A549 (cell line): ENCODE results near the gene DPYSL4. TPM values are rescaled to one million over a fixed set of nuclear protein-coding genes. Genes with fewer than 3 reads are reported as not detected.
A peak's percentile ranks its signal among the peaks of the same experiment; 100 is the strongest.

Experiments used
- ATAC-seq, 2 experiments: fragments of 200-7000 bp in 1 of 2; fragments of >200 bp in 1 of 2; cut with Nextera tagmentation in 1 of 2; cut with Tn5 transposase in 1 of 2; 3 replicates each; pipeline versions ENCODE4 v1.8.0 to v1.9.1; 2018 to 2020; ENCODE audit warnings: mild to moderate bottlenecking in 1 of 2, moderate library complexity in 1 of 2
- CTCF ChIA-PET: fragments of 300-600 bp; sonication (Branson Sonifier 250); formaldehyde crosslinking; extraction: SDS; loops from one replicate; lab custom pipeline; 2021; ENCODE audit warnings: antibody characterized with exemption, inconsistent platforms; lab: Yijun Ruan, JAX
- POLR2A ChIA-PET: fragments of 350-600 bp; formaldehyde crosslinking; extraction: SDS; loops from one replicate; lab custom pipeline; 2021; ENCODE audit warnings: antibody characterized with exemption, inconsistent platforms; lab: Yijun Ruan, JAX
- DNase-seq, 2 experiments: peaks; one replicate each; pipeline versions ENCODE4 v3.0.0 to v3.0.0-alpha.2; 2011 to 2016; ENCODE audit warnings: low read depth in 1 of 2, low spot score in 1 of 2
- FAIRE-seq: peaks from 2 replicates; lab custom pipeline; 2011; peaks lifted over from hg19 to GRCh38; lab: Jason Lieb, UNC
- H3K27ac ChIP-seq, 2 experiments: fragments of >200 bp; sonication (Bioruptor Twin); formaldehyde crosslinking; 3 replicates each; pipeline ENCODE4 v1.5.1; 2016 to 2017
- H3K4me1 ChIP-seq: fragments of >200 bp; sonication (Bioruptor Twin); formaldehyde crosslinking; 3 replicates; pipeline ENCODE4 v1.6.1; 2016
- H3K4me2 ChIP-seq: fragments of >200 bp; sonication (Bioruptor Twin); formaldehyde crosslinking; 3 replicates; pipeline ENCODE4 v1.6.1; 2016
- H3K4me3 ChIP-seq: fragments of >200 bp; sonication (Bioruptor Twin); formaldehyde crosslinking; 3 replicates; pipeline ENCODE4 v1.5.1; 2016
- H3K9me3 ChIP-seq: fragments of >200 bp; sonication (Bioruptor Twin); formaldehyde crosslinking; 3 replicates; pipeline ENCODE4 v1.6.1; 2016
- BHLHE40 ChIP-seq: IDR thresholded peaks from 2 replicates; pipeline ENCODE4 v1.6.1; 2012; ENCODE audit warnings: low read depth, low read length, inconsistent platforms
- CBX2 ChIP-seq: fragments of 200-600 bp; sonication (generic); IDR thresholded peaks from 2 replicates; pipeline ENCODE4 v1.6.1; 2016; ENCODE audit warnings: low read depth, mild to moderate bottlenecking, borderline replicate concordance
- EHMT2 ChIP-seq: fragments of 200-600 bp; sonication (generic); IDR thresholded peaks from 2 replicates; pipeline ENCODE4 v1.6.1; 2016; ENCODE audit warnings: antibody characterized with exemption, low read depth, mild to moderate bottlenecking, moderate library complexity
- EP300 ChIP-seq, 2 experiments: fragments of >200 bp; sonication (Bioruptor Twin); formaldehyde crosslinking; IDR thresholded peaks; 2 replicates in 1 of 2; 3 replicates in 1 of 2; pipeline ENCODE4 v1.6.1; 2016 to 2017
- ESRRA ChIP-seq: fragments of 150-350 bp; IDR thresholded peaks from 2 replicates; pipeline ENCODE4 v1.6.1; 2014; ENCODE audit warnings: mild to moderate bottlenecking, low read length, borderline replicate concordance
- FOXS1 ChIP-seq: fragments of 250-450 bp; sonication (Bioruptor Pico); IDR thresholded peaks from 2 replicates; pipeline ENCODE4 v1.5.0; 2020; ENCODE audit warnings: mild to moderate bottlenecking, moderate library complexity
- HEYL ChIP-seq: fragments of 250-450 bp; sonication (Bioruptor Pico); IDR thresholded peaks from 2 replicates; pipeline ENCODE4 v1.8.0; 2021; ENCODE audit warnings: mild to moderate bottlenecking, moderate library complexity
- HOXA7 ChIP-seq: fragments of 250-450 bp; sonication (Bioruptor Pico); IDR thresholded peaks from 2 replicates; pipeline ENCODE4 v1.5.0; 2020; ENCODE audit warnings: mild to moderate bottlenecking, moderate library complexity
- HOXB13 ChIP-seq: fragments of 250-450 bp; sonication (Bioruptor Pico); IDR thresholded peaks from 2 replicates; pipeline ENCODE4 v1.5.0; 2020; ENCODE audit warnings: low read depth, mild to moderate bottlenecking, moderate library complexity
- JUN ChIP-seq, 2 experiments: fragments of >200 bp; sonication (Bioruptor Twin); formaldehyde crosslinking; IDR thresholded peaks; 2 replicates in 1 of 2; 3 replicates in 1 of 2; pipeline ENCODE4 v1.6.1; 2016 to 2017
- NR3C1 ChIP-seq: fragments of >200 bp; sonication (Bioruptor Twin); formaldehyde crosslinking; IDR thresholded peaks from 3 replicates; pipeline ENCODE4 v1.6.1; 2017
- PHF8 ChIP-seq: fragments of 200-600 bp; sonication (generic); IDR thresholded peaks from 2 replicates; pipeline ENCODE4 v1.6.1; 2016; ENCODE audit warnings: low read depth, mild to moderate bottlenecking, antibody characterized with exemption, moderate library complexity, borderline replicate concordance
- POLR2A ChIP-seq: IDR thresholded peaks from 2 replicates; pipeline ENCODE4 v1.6.1; 2012; ENCODE audit warnings: mild to moderate bottlenecking, low read length
- RCOR1 ChIP-seq: fragments of 150-350 bp; IDR thresholded peaks from 2 replicates; pipeline ENCODE4 v1.6.1; 2014; ENCODE audit warnings: antibody characterized with exemption, low read length, low read depth
- RFX5 ChIP-seq: fragments of 450-650 bp; IDR thresholded peaks from 2 replicates; pipeline ENCODE4 v1.7.1; 2014; ENCODE audit warnings: antibody characterized with exemption, mild to moderate bottlenecking, moderate library complexity
- RNF2 ChIP-seq: fragments of 200-600 bp; sonication (generic); IDR thresholded peaks from 2 replicates; pipeline ENCODE4 v1.6.1; 2016; ENCODE audit warnings: low read depth, mild to moderate bottlenecking, antibody characterized with exemption, moderate library complexity, borderline replicate concordance
- SMC3 ChIP-seq: fragments of >200 bp; sonication (Bioruptor Twin); formaldehyde crosslinking; IDR thresholded peaks from 3 replicates; pipeline ENCODE4 v1.6.1; 2018; ENCODE audit warnings: inconsistent platforms
- ZFP36 ChIP-seq: fragments of 450-650 bp; IDR thresholded peaks from 2 replicates; pipeline ENCODE4 v1.6.1; 2014; ENCODE audit warnings: borderline replicate concordance; ENCODE audit not compliant: partially characterized antibody
- ZNF302 ChIP-seq: fragments of 250-450 bp; sonication (Bioruptor Pico); IDR thresholded peaks from 2 replicates; pipeline ENCODE4 v1.9.0; 2021; ENCODE audit warnings: inconsistent platforms, mild to moderate bottlenecking, moderate library complexity
- ZSCAN20 ChIP-seq: fragments of 250-450 bp; sonication (Bioruptor Pico); IDR thresholded peaks from 2 replicates; pipeline ENCODE4 v1.8.0; 2022; ENCODE audit warnings: mild to moderate bottlenecking, moderate library complexity
- WGBS: methylation state at CpG from one replicate; pipeline ENCODE4 v1.1.6; 2017; ENCODE audit errors: missing lambda C conversion rate; 5-methylcytosine and 5-hydroxymethylcytosine counted together
- polyA plus RNA-seq, 4 experiments: library from polyadenylated mRNA; depleted of rRNA in 3 of 4; stranded (reverse); fragments of >200 nt; fragmentation: RNase III in 1 of 4; extraction: RNeasy Plus Mini Kit Qiagen cat#74134 plus additional on column Dnase treatment in 1 of 4; gene quantifications; 2 replicates in 3 of 4; 3 replicates in 1 of 4; pipeline ENCODE4 v1.2.3, GENCODE V29; 2011 to 2017
- TF ChIP-seq, protein P1 (sequence below): IDR thresholded peaks from 2 replicates; pipeline ENCODE4 v1.6.1; 2012
- TF ChIP-seq, protein P2 (sequence below): fragments of 250-450 bp; sonication (Bioruptor Pico); IDR thresholded peaks from 2 replicates; pipeline ENCODE4 v1.5.0; 2021; ENCODE audit warnings: mild to moderate bottlenecking, moderate library complexity, borderline replicate concordance
- TF ChIP-seq, protein P3 (sequence below): fragments of >200 bp; sonication (Bioruptor Twin); formaldehyde crosslinking; IDR thresholded peaks from 3 replicates; pipeline ENCODE4 v1.6.1; 2016
- TF ChIP-seq, protein P4 (sequence below): fragments of 450-650 bp; IDR thresholded peaks from 2 replicates; pipeline ENCODE4 v1.6.1; 2014; ENCODE audit warnings: antibody characterized with exemption

The DPYSL4 gene
- polyA plus RNA-seq, 2 of the 4 experiments (the other 2 are of a cell fraction) = 2.9 to 14.1 TPM

DNA sequence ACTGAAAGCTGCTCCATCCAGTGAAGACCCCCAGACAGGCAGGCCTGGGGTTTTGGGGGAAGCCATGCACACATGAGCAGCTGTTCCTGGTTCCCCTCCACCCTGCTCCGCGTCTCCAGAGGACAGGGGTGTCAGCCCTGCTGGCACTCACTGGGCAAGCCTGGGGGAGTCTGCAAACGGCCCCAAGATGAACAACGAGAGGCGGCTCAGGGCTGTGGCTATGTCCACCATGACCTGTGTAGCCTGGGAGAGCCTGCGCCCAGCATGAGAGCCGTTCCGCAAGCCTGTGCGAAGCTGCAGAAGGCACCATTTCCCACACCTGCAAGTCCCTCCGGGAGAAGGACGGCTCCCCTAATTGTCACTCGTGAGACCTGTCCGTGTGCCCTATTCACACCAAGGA, 59.5 kb downstream of the DPYSL4 start:
- H3K9me3 ChIP-seq = no peaks in the 10 kb centered on the region
- CTCF ChIA-PET = interaction anchor here (1.3 kb wide), 1 partner anchor 107 kb away, joined by 3 read pairs; no protein-coding TSS in a partner anchor
- H3K27ac ChIP-seq = no peak overlapping the region
- 90% methylated on average over 13 of the region's 13 CpGs for WGBS
- DNase-seq (no peak), ATAC-seq (no peak), FAIRE-seq (no peak)
- H3K4me3 ChIP-seq = no peak overlapping the region
- POLR2A ChIA-PET = no interaction called here
- no peak overlapping the region for H3K4me2 ChIP-seq
- H3K4me1 ChIP-seq = peaks cover 10% of the 10 kb centered on the region
- TF ChIP-seq HOXA7 (CRISPR knock-in tag) = no peak
- no peak for TF ChIP-seq RNF2
- TF ChIP-seq, protein P1, sequence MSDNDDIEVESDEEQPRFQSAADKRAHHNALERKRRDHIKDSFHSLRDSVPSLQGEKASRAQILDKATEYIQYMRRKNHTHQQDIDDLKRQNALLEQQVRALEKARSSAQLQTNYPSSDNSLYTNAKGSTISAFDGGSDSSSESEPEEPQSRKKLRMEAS = no peak
- no peak for TF ChIP-seq ZSCAN20 (CRISPR knock-in tag)
- TF ChIP-seq, protein P2, sequence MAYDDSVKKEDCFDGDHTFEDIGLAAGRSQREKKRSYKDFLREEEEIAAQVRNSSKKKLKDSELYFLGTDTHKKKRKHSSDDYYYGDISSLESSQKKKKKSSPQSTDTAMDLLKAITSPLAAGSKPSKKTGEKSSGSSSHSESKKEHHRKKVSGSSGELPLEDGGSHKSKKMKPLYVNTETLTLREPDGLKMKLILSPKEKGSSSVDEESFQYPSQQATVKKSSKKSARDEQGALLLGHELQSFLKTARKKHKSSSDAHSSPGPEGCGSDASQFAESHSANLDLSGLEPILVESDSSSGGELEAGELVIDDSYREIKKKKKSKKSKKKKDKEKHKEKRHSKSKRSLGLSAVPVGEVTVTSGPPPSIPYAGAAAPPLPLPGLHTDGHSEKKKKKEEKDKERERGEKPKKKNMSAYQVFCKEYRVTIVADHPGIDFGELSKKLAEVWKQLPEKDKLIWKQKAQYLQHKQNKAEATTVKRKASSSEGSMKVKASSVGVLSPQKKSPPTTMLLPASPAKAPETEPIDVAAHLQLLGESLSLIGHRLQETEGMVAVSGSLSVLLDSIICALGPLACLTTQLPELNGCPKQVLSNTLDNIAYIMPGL (CRISPR knock-in tag) = no peak
- TF ChIP-seq FOXS1 (CRISPR knock-in tag) = no peak
- TF ChIP-seq CBX2 = no peak

DNA sequence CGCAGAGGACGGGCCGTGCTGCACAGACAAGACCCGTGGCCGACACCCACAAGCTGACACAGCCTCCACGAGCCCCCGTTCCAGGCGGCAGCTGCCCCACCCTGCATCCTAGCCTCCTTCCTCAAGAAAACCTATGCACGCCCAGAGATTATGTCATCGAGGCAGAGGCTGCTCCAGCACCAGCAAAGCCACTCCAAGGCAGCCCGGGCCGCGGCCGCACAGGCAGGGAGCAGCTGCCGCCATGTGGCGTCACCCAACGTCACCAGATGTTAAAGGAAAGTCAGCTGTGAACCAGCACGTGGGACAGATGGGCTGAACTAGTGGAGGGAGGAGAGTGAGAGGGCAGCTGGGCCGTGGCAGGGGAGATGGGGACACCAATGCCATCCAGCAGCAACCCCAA, 61.2 kb downstream of the DPYSL4 start:
- Histone ChIP-seq H3K4me3 (0 out of 3 replicates have a peak overlapping the region, but pooled peaks have one; percentile 47), H3K27ac (peak overlapping the region in 1 of 2 experiments; percentile 67; a peak in 1 of 6 replicates), H3K9me3 (no peaks in the 10 kb centered on the region), H3K4me2 (peak overlapping the region; percentile 86), H3K4me1 (peaks cover 10% of the 10 kb centered on the region)
- no peak for TF ChIP-seq EP300 (IDR thresholded peaks at IDR 0.05)
- TF ChIP-seq HOXB13 (CRISPR knock-in tag) = no peak
- FAIRE-seq (no peak), ATAC-seq (no peak), DNase-seq (no peak)
- ChIA-PET CTCF (interaction anchor here (1.2 to 3.2 kb wide), 4 partner anchors 14 to 103 kb away, joined by 3 to 13 read pairs (median 4); no protein-coding TSS in a partner anchor), POLR2A (no interaction called here)
- 83% methylated on average over 14 of the region's 19 CpGs for WGBS

DNA sequence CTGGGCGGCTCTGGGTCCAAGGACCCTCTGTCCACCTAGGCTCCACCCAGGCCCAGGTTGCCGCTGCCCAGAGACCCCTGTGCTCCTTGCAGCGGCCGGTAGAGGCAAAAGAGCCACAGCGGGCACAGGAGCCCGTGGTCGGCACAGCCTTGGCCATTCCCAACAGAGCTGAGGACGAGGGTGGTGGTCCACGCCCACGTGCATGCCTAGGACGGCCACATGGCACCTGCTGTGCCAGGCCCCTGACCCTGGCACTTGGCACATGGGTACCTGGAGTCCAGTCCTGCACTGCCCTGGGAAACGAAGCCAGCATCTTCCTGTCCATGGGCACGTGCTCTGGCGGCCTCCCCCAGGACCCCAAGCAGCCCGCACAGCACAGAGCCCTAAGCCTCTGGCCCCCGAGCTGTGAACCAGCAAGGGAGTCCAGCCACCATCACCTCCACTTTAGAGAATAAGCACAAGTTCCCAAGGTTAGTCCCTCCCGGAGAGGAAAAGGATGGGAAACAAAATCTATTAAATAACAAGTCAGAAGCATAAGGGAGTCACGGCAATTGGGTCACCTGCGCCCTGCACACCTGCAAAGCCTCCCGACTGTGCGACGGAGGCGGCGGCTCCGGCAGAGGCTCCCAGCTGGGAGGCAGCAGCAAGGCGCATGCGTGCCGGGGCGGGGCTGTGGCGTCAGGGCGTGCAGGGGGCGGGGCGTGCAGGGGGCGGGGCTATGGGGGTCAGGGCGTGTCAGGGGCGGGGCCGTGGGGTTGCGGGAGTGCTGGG, 61.9 kb downstream of the DPYSL4 start:
- H3K4me3 ChIP-seq = peak overlapping the region; percentile 47
- peak overlapping the region; percentile 37 to 67; a peak in 5 of 6 replicates for H3K27ac ChIP-seq
- CTCF ChIA-PET = interaction anchor here (1.2 to 3.2 kb wide), 5 partner anchors 15 to 105 kb away, joined by 3 to 13 read pairs (median 4); no protein-coding TSS in a partner anchor

DNA sequence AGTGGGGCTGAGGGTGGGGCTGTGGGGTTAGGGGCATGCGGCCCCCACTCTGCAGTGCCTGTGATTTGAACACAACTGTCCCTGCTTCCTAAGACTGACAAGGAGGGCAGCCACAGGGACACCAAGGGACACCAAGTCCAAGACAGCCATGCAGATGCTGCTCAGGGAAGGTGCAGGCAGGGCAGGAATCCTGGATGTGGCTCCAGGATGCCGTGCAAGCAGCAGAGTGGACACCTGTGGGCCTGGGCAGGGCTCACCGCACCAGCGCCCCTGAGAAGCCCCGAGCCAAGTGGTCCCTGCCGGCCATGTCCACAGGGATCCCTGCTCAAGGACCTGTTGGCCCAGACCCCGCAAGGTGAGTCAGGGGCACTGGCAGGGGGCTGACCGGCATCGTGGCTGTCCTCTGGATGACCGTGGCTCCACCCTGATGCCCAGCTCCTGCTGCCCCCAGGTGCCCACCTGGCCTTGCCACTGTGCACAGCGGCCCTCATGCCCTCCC, 62.5 kb downstream of the DPYSL4 start:
- no peak for DNase-seq
- WGBS = 33% methylated on average over 6 of the region's 11 CpGs
- POLR2A ChIA-PET = interaction anchor here (1.4 kb wide), 1 partner anchor 59 kb away, joined by 9 read pairs; the partner anchor contains the start of gene STK32C

More for the DNA sequence above, 61.9 kb downstream of the DPYSL4 start:
- POLR2A ChIA-PET = interaction anchor here (1.4 kb wide), 1 partner anchor 59 kb away, joined by 9 read pairs; the partner anchor contains the start of gene STK32C
- WGBS = 15% methylated on average over 21 of the region's 38 CpGs
- ATAC-seq (peak; percentile 70 to 85), DNase-seq (peak; percentile 67 to 84), FAIRE-seq (no peak)
- H3K9me3 ChIP-seq = no peaks in the 10 kb centered on the region
- TF ChIP-seq HEYL (CRISPR knock-in tag) (no peak), POLR2A (peak; percentile 76), ZFP36 (no peak), FOXS1 (CRISPR knock-in tag) (no peak), NR3C1 (no peak)
- H3K4me2 ChIP-seq = peak overlapping the region; percentile 86
- peaks cover 10% of the 10 kb centered on the region for H3K4me1 ChIP-seq

More for the DNA sequence above, 62.5 kb downstream of the DPYSL4 start:
- no peaks in the 10 kb centered on the region for H3K9me3 ChIP-seq
- H3K27ac ChIP-seq = peak overlapping the region in 1 of 2 experiments; percentile 67; a peak in 3 of 6 replicates
- FAIRE-seq (no peak), ATAC-seq (peak; percentile 49 to 71)
- H3K4me2 ChIP-seq = peak overlapping the region; percentile 86
- CTCF ChIA-PET = interaction anchor here (1.3 to 3.2 kb wide), 3 partner anchors 26 to 104 kb away, joined by 4 to 13 read pairs (median 7); no protein-coding TSS in a partner anchor
- peak overlapping the region; percentile 47; the same call in 2 of the 3 replicates for H3K4me3 ChIP-seq
- peaks cover 10% of the 10 kb centered on the region for H3K4me1 ChIP-seq
- TF ChIP-seq SMC3 (no peak), NR3C1 (no peak), JUN (IDR thresholded peaks at IDR 0.05) (no peak), ESRRA (no peak), ZNF302 (CRISPR knock-in tag) (no peak), RFX5 (no peak), PHF8 (no peak), RNF2 (no peak), EHMT2 (no peak), BHLHE40 (no peak), RCOR1 (no peak)
- TF ChIP-seq, protein P3, sequence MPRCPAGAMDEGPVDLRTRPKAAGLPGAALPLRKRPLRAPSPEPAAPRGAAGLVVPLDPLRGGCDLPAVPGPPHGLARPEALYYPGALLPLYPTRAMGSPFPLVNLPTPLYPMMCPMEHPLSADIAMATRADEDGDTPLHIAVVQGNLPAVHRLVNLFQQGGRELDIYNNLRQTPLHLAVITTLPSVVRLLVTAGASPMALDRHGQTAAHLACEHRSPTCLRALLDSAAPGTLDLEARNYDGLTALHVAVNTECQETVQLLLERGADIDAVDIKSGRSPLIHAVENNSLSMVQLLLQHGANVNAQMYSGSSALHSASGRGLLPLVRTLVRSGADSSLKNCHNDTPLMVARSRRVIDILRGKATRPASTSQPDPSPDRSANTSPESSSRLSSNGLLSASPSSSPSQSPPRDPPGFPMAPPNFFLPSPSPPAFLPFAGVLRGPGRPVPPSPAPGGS = no peak
- TF ChIP-seq, protein P1 = no peak
- TF ChIP-seq, protein P4, sequence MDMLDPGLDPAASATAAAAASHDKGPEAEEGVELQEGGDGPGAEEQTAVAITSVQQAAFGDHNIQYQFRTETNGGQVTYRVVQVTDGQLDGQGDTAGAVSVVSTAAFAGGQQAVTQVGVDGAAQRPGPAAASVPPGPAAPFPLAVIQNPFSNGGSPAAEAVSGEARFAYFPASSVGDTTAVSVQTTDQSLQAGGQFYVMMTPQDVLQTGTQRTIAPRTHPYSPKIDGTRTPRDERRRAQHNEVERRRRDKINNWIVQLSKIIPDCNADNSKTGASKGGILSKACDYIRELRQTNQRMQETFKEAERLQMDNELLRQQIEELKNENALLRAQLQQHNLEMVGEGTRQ = no peak
